GM18951 (cell line): ENCODE data around the gene ADCY2.

ENCODE experiments used
- POLR2A ChIP-seq: IDR thresholded peaks from 4 replicates; pipeline ENCODE4 v1.6.1; 2011; ENCODE audit warnings: mild to moderate bottlenecking; ENCODE audit not compliant: insufficient read length, insufficient read depth; ENCODE audit errors: extremely low read depth
- in situ Hi-C: fragments of 300-500 bp; cut with MboI; formaldehyde crosslinking; loops from one replicate; pipeline ENCODE4 v1.12.0; 2022; ENCODE audit warnings: low sequenced_read_pairs, mixed read lengths, inconsistent platforms; ENCODE audit not compliant: unreplicated experiment

The ADCY2 gene

GRCh38 chr5:7706256-7706655 lies 310.3 kb downstream of the ADCY2 start:
- no peak for TF ChIP-seq POLR2A
- in situ Hi-C loops = no loop called here

GRCh38 chr5:7714119-7714518 lies 318.2 kb downstream of the ADCY2 start:
- in situ Hi-C loops = no loop called here
- no peak for TF ChIP-seq POLR2A

GRCh38 chr5:7714697-7715096 lies 318.8 kb downstream of the ADCY2 start:
- in situ Hi-C loops = no loop called here
- no peak for TF ChIP-seq POLR2A

- in situ Hi-C loops = no loop called here
- TF ChIP-seq POLR2A = no peak
Measured at GRCh38 chr5:7717691-7718090, 321.8 kb downstream of the ADCY2 start.

GRCh38 chr5:7728076-7728475 lies 332.1 kb downstream of the ADCY2 start:
- in situ Hi-C loops = no loop called here
- TF ChIP-seq POLR2A = no peak

GRCh38 chr5:7741415-7742065 lies 345.6 kb downstream of the ADCY2 start:
- in situ Hi-C loops = no loop called here
- no peak for TF ChIP-seq POLR2A

- no peak for TF ChIP-seq POLR2A
- in situ Hi-C loops = no loop called here
Measured at GRCh38 chr5:7742241-7742656, 346.3 kb downstream of the ADCY2 start.

GRCh38 chr5:7745882-7746610 lies 350.1 kb downstream of the ADCY2 start:
- in situ Hi-C loops = no loop called here
- TF ChIP-seq POLR2A = no peak

GRCh38 chr5:7747728-7748127 lies 351.8 kb downstream of the ADCY2 start:
- no peak for TF ChIP-seq POLR2A
- in situ Hi-C loops = no loop called here

- in situ Hi-C loops = no loop called here
- TF ChIP-seq POLR2A = no peak
Measured at GRCh38 chr5:7749626-7750025, 353.7 kb downstream of the ADCY2 start.

GRCh38 chr5:7751874-7752273 lies 355.9 kb downstream of the ADCY2 start:
- no peak for TF ChIP-seq POLR2A
- in situ Hi-C loops = no loop called here

GRCh38 chr5:7753181-7753580 lies 357.2 kb downstream of the ADCY2 start:
- in situ Hi-C loops = no loop called here
- no peak for TF ChIP-seq POLR2A

GRCh38 chr5:7753596-7753995 lies 357.7 kb downstream of the ADCY2 start:
- in situ Hi-C loops = no loop called here
- no peak for TF ChIP-seq POLR2A

GRCh38 chr5:7754490-7754889 lies 358.6 kb downstream of the ADCY2 start:
- in situ Hi-C loops = no loop called here
- TF ChIP-seq POLR2A = no peak
